Embryonic facial prominence (tissue), 1 donor: ENCODE data around the gene HOXC6.
"Not testable (repeated sequence)": the region's sequence is repeated elsewhere in the genome, so short reads cannot be mapped to it uniquely, and the experiment has no call there.

Experiments
- DNase-seq: peaks from one replicate; pipeline ENCODE4 v3.0.0-alpha.2; 2016; ENCODE audit errors: extremely low spot score

Gene HOXC6

DNA sequence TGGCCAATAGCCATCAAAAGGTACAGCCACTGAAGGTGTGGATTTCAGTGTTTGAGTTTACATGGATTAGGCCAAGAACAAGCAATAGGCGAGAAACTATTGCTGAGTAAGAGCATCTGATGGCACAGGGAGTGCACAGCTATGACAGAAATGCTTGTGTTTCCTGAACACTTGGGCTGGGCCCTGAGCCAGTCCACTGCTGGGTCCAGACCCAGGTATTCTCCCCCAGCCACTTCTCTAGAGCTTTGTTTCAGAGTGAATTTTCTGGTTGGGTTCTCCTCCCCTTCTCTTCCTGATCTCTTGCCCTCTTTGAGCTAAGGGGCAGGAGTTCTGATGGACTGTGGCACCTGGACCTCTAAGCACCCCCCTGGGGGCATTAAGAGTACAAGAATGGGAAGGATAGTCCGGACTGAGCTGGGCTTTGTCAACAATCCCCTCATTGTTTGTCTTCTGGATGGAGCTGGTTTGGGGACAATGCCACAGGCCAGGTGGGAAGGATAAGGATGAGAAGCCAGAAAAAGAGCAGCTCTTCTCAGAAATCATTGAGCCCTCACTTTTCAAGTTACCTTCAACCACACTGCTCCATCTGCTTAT lies 13.0 kb downstream of the HOXC6 start:
- DNase-seq, result no peak

DNA sequence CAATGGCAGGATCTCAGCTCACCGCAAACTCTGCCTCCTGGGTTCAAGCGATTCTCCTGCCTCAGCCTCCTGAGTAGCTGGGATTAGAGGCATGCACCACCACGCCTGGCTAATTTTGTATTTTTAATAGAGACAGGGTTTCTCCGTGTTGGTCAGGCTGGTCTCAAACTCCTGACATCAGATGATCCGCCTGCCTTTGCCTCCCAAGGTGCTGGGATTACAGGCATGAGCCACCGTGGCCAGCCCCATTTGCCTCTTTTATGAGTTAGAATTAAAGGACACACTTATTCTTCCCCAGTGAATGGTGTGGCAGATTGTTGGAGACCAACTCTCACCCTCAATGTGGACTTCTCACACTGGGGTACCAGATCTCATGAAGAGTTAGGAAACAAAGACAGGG lies 13.8 kb downstream of the HOXC6 start:
- DNase-seq, result not testable (repeated sequence)

- no peak for DNase-seq
These were observed 15.0 kb downstream of the HOXC6 start for GRCh38 chr12:54042970-54043853.

- DNase-seq, result no peak
These were observed 16.3 kb downstream of the HOXC6 start for GRCh38 chr12:54044425-54045103.

- DNase-seq, result no peak
These were observed 17.2 kb downstream of the HOXC6 start for GRCh38 chr12:54045401-54045800.

GRCh38 chr12:54045868-54046521 lies 17.8 kb downstream of the HOXC6 start:
- no peak for DNase-seq

DNA sequence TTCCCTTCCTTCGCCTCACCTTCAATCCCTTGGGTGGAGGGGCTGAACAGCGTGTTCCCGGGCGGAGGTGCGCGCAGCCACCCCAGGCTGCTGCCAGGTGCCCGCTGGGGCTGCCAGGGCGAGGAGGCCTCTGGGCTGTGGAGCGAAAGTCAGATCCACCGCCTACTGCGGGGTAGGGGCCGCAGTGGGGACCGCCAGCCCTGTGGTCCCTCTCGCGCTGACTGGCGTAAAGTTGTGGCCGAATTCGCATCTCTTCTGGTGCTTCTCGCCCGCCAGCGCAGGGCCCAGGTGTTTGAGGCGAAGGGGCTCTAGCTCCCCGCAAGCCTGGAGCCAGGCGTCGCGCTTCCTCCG lies 18.5 kb downstream of the HOXC6 start:
- no peak for DNase-seq

- DNase-seq, result no peak
These were observed 19.1 kb downstream of the HOXC6 start for GRCh38 chr12:54047160-54047963.

DNA sequence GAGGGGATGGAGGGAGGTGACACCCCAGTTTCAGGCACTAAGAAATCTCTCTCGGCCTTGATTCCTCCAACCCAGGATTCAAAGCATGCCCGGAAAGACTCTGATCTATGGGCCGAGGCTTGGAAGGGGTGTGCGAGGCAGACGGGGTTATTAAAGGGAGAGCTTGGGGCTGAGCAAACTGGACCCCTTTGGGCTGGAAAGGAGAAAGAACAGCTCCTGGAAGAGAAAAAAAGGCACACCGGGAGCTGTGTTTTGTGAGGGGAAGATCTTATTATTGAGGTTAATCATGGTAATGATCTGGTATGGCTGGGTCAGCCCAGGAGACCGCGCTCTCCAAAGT lies 19.7 kb downstream of the HOXC6 start:
- no peak for DNase-seq

DNA sequence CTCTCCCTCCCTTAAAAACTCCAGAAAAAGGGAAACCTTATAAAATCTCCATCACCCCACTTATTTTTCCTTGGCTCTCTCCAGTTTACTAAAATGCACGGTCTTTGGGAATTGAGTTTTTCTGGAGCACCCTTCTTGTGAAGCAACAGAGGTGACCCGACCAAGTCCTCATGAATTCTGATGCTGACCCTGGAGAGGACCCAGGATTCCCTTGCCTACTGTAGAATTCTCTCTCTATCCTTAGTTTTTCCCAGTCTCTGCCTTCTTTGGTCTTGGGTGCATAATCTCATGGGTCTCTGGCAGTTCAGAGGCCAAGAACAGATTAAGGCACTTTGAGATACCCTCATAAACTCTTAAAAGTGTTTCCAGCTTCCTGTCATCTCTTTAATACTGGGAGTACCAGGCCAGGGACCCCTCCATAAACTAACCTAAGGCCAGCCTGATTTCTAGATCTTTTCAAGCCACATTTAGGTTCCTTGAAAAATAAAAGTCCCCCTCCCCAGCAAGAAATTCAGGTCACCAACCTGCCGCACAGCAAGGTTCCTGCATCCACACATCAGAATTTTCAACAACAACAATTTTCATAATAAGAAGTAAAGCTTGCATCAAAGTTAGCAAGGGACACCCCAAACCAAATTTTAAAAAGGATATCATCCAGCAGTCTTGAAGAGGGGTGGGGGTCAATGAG lies 20.3 kb downstream of the HOXC6 start:
- DNase-seq, result no peak

GRCh38 chr12:54049108-54049507 lies 20.9 kb downstream of the HOXC6 start:
- no peak for DNase-seq

DNA sequence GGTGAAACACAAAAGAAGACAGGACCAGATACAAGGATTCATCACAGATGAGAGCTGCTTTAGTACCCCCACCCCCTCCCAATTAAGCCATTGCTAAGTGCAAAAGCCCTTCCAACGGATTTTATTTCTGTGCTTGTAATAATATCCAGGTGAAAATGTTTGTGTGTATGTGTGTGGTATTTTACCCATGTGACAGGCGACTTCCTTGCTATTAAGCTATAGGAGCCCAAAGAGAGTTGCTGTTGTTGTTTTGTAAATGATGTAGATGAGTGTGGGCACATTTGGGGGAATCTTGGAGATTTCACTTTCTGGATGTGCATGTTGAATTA lies 22.2 kb downstream of the HOXC6 start:
- DNase-seq, result no peak

- no peak for DNase-seq
These were observed 23.0 kb downstream of the HOXC6 start for GRCh38 chr12:54051026-54051842.

DNA sequence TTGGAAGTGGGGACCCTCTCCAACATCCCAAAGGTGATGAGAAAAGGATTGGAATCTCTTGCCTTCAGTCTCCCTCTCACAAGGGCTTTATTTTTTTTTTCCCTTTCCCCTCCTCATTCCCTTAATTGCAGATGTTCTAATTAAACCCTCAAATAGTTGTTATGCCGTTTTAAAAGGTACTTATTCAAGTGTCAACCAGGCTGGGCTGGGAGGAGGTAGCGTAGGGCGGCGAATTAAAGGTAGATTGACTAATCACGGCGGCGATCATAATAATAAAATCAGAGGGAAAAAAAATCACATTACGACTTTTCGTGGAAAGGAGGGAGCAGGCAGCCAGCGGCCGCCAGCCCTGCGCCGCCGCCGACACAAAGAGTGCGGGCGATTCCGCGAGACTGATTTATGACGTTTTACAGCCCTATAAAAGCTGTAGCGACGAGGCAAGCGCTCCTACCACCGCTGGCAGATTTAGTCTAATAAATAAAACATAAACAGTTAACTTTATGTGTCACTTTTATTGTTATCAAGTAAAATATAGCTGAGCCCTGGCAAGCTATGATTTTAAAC lies 23.7 kb downstream of the HOXC6 start:
- DNase-seq, result no peak

- DNase-seq, result no peak
These were observed 24.3 kb downstream of the HOXC6 start for GRCh38 chr12:54052438-54053002.

GRCh38 chr12:54053003-54053750 lies 24.9 kb downstream of the HOXC6 start:
- no peak for DNase-seq

DNA sequence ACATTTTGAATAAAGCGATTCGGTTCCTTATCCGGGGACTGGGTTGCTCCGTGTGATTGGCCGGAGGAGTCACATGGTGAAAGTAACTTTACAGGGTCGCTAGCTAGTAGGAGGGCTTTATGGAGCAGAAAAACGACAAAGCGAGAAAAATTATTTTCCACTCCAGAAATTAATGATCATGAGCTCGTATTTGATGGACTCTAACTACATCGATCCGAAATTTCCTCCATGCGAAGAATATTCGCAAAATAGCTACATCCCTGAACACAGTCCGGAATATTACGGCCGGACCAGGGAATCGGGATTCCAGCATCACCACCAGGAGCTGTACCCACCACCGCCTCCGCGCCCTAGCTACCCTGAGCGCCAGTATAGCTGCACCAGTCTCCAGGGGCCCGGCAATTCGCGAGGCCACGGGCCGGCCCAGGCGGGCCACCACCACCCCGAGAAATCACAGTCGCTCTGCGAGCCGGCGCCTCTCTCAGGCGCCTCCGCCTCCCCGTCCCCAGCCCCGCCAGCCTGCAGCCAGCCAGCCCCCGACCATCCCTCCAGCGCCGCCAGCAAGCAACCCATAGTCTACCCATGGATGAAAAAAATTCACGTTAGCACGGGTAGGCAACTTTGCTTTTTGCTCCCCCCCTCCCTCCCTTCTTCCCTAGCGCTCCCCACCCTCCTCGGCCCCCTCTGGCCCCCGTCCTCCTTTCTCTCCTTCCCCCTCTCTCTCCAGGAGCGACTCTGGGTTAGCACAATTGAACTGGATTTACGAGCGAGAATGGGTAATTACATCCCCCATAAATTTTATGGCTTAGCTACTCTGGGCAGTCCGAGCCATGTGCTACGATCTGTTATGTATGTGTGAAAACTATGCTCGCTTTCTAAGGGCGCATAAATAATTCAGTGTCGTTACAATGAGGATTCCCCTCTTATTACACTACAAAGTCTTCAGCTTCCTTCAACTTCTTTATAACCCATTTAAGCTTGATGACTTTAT lies 25.8 kb downstream of the HOXC6 start, which contains the start of gene HOXC4:
TSS of gene HOXC4 (plus strand) at position 85 of the 991 bp plus-strand sequence. CDS start at position 173, 88 bp downstream.
- no peak for DNase-seq
